Measurements from ENCODE around the gene STMN3. TPM values are rescaled to one million over a fixed set of nuclear protein-coding genes. Genes with fewer than 3 reads are reported as not detected.
"Not testable (repeated sequence)": the region's sequence is repeated elsewhere in the genome, so short reads cannot be mapped to it uniquely, and the experiment has no call there.

The STMN3 gene
- total and polyA plus RNA-seq, 2 experiments from 2014 or later = 18.6 to 37.6 TPM

- no peaks in the 10 kb centered on the region for H3K36me3 ChIP-seq (ENCODE audit: low read depth)
- no peak overlapping the region for H3K4me2 ChIP-seq (ENCODE audit: unreplicated experiment)
- 59 to 75% methylated on average over 4 to 43 of the region's 47 CpGs for WGBS, 2 experiments (ENCODE audit: low coverage in 1 of 2, low lambda C conversion rate in 2 of 2, missing lambda C conversion rate in 2 of 2)
- H3K27me3 ChIP-seq (replicated peaks; ENCODE audit: insufficient read depth) = no peaks in the 10 kb centered on the region
- TF ChIP-seq EZH2phosphoT487 (IDR thresholded peaks at IDR 0.05; ENCODE audit: insufficient read depth, low read depth) (no peak), EZH2 (IDR thresholded peaks at IDR 0.05; ENCODE audit: insufficient read depth, poor library complexity, severe bottlenecking) (no peak)
- in situ Hi-C loops (cut with MboI) = no loop called here
- H2AFZ ChIP-seq = 0 out of 2 replicates have a peak overlapping the region, but pooled peaks have one; percentile 39
- H3K79me2 ChIP-seq (ENCODE audit: insufficient read depth) = no peaks in the 10 kb centered on the region
- peaks cover 11% of the 10 kb centered on the region for H3K4me1 ChIP-seq (ENCODE audit: insufficient read depth)
- 0 out of 2 replicates have a peak, but pooled peaks cover 4% of the 10 kb centered on the region for H3F3A ChIP-seq (ENCODE audit: insufficient read depth)
- no peak overlapping the region for H3K27ac ChIP-seq
- H3K9me2 ChIP-seq (ENCODE audit: insufficient read depth) = no peaks in the 10 kb centered on the region
- H3K9me3 ChIP-seq (ENCODE audit: low read depth) = no peaks in the 10 kb centered on the region
- H4K20me1 ChIP-seq (ENCODE audit: insufficient read depth) = no peaks in the 10 kb centered on the region
- no peak for DNase-seq
- peak overlapping the region; percentile 41 for H3K4me3 ChIP-seq
- H3K9ac ChIP-seq = no peak overlapping the region
Observed at GRCh38 chr20:63641146-63641791, 12.0 kb downstream of the STMN3 start.

GRCh38 chr20:63640686-63641085 lies 12.5 kb downstream of the STMN3 start:
- in situ Hi-C loops (cut with MboI) = not testable (repeated sequence)

GRCh38 chr20:63640086-63640485 lies 13.1 kb downstream of the STMN3 start:
- no peak for DNase-seq
- TF ChIP-seq EZH2phosphoT487 (IDR thresholded peaks at IDR 0.05; ENCODE audit: insufficient read depth, low read depth) = no peak
- TF ChIP-seq EZH2 (IDR thresholded peaks at IDR 0.05; ENCODE audit: insufficient read depth, poor library complexity, severe bottlenecking) = no peak
- Histone ChIP-seq H2AFZ (no peak overlapping the region), H3K36me3 (ENCODE audit: low read depth) (no peaks in the 10 kb centered on the region), H3K27me3 (replicated peaks; ENCODE audit: insufficient read depth) (no peaks in the 10 kb centered on the region), H3K9me2 (ENCODE audit: insufficient read depth) (no peaks in the 10 kb centered on the region), H3K79me2 (ENCODE audit: insufficient read depth) (no peaks in the 10 kb centered on the region), H3K4me2 (ENCODE audit: unreplicated experiment) (no peak overlapping the region), H3K4me3 (no peak overlapping the region), H3F3A (ENCODE audit: insufficient read depth) (0 out of 2 replicates have a peak, but pooled peaks cover 4% of the 10 kb centered on the region), H4K20me1 (ENCODE audit: insufficient read depth) (no peaks in the 10 kb centered on the region), H3K9ac (no peak overlapping the region), H3K9me3 (ENCODE audit: low read depth) (no peaks in the 10 kb centered on the region), H3K4me1 (ENCODE audit: insufficient read depth) (peaks cover 16% of the 10 kb centered on the region), H3K27ac (no peak overlapping the region)
- WGBS, 2 experiments (ENCODE audit: low coverage in 1 of 2, low lambda C conversion rate in 2 of 2, missing lambda C conversion rate in 2 of 2) = 48 to 57% methylated on average over 5 to 7 of the region's 8 CpGs
- in situ Hi-C loops (cut with MboI) = no loop called here

More at GRCh38 chr20:63640686-63641085, 12.5 kb downstream of the STMN3 start:
- H3K4me3 ChIP-seq; H3K27ac ChIP-seq; H2AFZ ChIP-seq; H3K9me2 ChIP-seq (ENCODE audit: insufficient read depth); H3K4me2 ChIP-seq (ENCODE audit: unreplicated experiment); H4K20me1 ChIP-seq (ENCODE audit: insufficient read depth); H3K9me3 ChIP-seq (ENCODE audit: low read depth); H3K27me3 ChIP-seq (replicated peaks; ENCODE audit: insufficient read depth); DNase-seq; H3F3A ChIP-seq (ENCODE audit: insufficient read depth); H3K36me3 ChIP-seq (ENCODE audit: low read depth); H3K79me2 ChIP-seq (ENCODE audit: insufficient read depth); H3K9ac ChIP-seq: not testable (repeated sequence)
- peaks cover 14% of the 10 kb centered on the region for H3K4me1 ChIP-seq (ENCODE audit: insufficient read depth)
- WGBS, 2 experiments (ENCODE audit: low coverage in 1 of 2, low lambda C conversion rate in 2 of 2, missing lambda C conversion rate in 2 of 2) = 87 to 95% methylated on average over 4 to 10 of the region's 17 CpGs

GRCh38 chr20:63639093-63639975 lies 13.9 kb downstream of the STMN3 start:
- Histone ChIP-seq H3K9me2 (ENCODE audit: insufficient read depth) (no peaks in the 10 kb centered on the region), H3K36me3 (ENCODE audit: low read depth) (no peaks in the 10 kb centered on the region), H3K9me3 (ENCODE audit: low read depth) (no peaks in the 10 kb centered on the region), H4K20me1 (ENCODE audit: insufficient read depth) (no peaks in the 10 kb centered on the region), H3K27me3 (replicated peaks; ENCODE audit: insufficient read depth) (no peaks in the 10 kb centered on the region), H3F3A (ENCODE audit: insufficient read depth) (0 out of 2 replicates have a peak, but pooled peaks cover 4% of the 10 kb centered on the region), H3K4me1 (ENCODE audit: insufficient read depth) (peaks cover 16% of the 10 kb centered on the region), H3K4me3 (no peak overlapping the region), H3K9ac (no peak overlapping the region), H3K4me2 (ENCODE audit: unreplicated experiment) (no peak overlapping the region), H3K27ac (no peak overlapping the region), H3K79me2 (ENCODE audit: insufficient read depth) (no peaks in the 10 kb centered on the region), H2AFZ (no peak overlapping the region)
- no peak for TF ChIP-seq EZH2phosphoT487 (IDR thresholded peaks at IDR 0.05; ENCODE audit: insufficient read depth, low read depth)
- TF ChIP-seq EZH2 (IDR thresholded peaks at IDR 0.05; ENCODE audit: insufficient read depth, poor library complexity, severe bottlenecking) = no peak
- in situ Hi-C loops (cut with MboI) = no loop called here
- DNase-seq = no peak
- 79 to 83% methylated on average over 11 to 15 of the region's 15 CpGs for WGBS, 2 experiments (ENCODE audit: low coverage in 1 of 2, low lambda C conversion rate in 2 of 2, missing lambda C conversion rate in 2 of 2)

All from GM23248 (cell line).